SK-N-SH (cell line): ENCODE results near the gene UBE2G2.

Source experiments
- CHD2 ChIP-seq: fragments of 150-350 bp; IDR thresholded peaks from 2 replicates; pipeline ENCODE4 v1.6.1; 2018; ENCODE audit warnings: low read length; ENCODE audit not compliant: partially characterized antibody
- CTCF ChIP-seq: fragments of 200-600 bp; sonication (generic); IDR thresholded peaks from 2 replicates; pipeline ENCODE4 v1.6.1; 2017; ENCODE audit warnings: antibody characterized with exemption, mild to moderate bottlenecking, moderate library complexity
- GABPA ChIP-seq: IDR thresholded peaks from 2 replicates; pipeline ENCODE4 v1.4.0; 2012; ENCODE audit warnings: low read depth, mild to moderate bottlenecking
- GATA2 ChIP-seq: sonication (generic); formaldehyde crosslinking; IDR thresholded peaks from 2 replicates; pipeline ENCODE4 v1.5.0; 2020; ENCODE audit warnings: mild to moderate bottlenecking, missing genetic modification reagents
- IRF3 ChIP-seq: fragments of 150-350 bp; IDR thresholded peaks from 2 replicates; pipeline ENCODE4 v1.6.1; 2016; ENCODE audit warnings: mild to moderate bottlenecking, low read depth, low read length
- POLR2AphosphoS5 ChIP-seq: IDR thresholded peaks from 2 replicates; pipeline ENCODE4 v1.6.1; 2012; ENCODE audit warnings: low read depth, low read length
- RAD21 ChIP-seq: IDR thresholded peaks from 2 replicates; pipeline ENCODE4 v1.6.1; 2012; ENCODE audit warnings: mild to moderate bottlenecking, low read length
- REST ChIP-seq: IDR thresholded peaks from 2 replicates; pipeline ENCODE4 v1.6.1; 2012; ENCODE audit warnings: mild to moderate bottlenecking, low read depth, low read length, moderate library complexity
- RFX5 ChIP-seq: IDR thresholded peaks from 2 replicates; pipeline ENCODE4 v1.6.1; 2012; ENCODE audit warnings: mild to moderate bottlenecking, improper control_type of control experiment, low read length
- RXRA ChIP-seq: IDR thresholded peaks from 2 replicates; pipeline ENCODE4 v1.4.0; 2012; ENCODE audit warnings: low read depth, mild to moderate bottlenecking, borderline replicate concordance
- TAF1 ChIP-seq: IDR thresholded peaks from 2 replicates; pipeline ENCODE4 v1.6.1; 2012; ENCODE audit warnings: low read depth, mild to moderate bottlenecking, low read length, moderate library complexity, borderline replicate concordance
- TEAD4 ChIP-seq: IDR thresholded peaks from 2 replicates; pipeline ENCODE4 v1.4.0; 2012; ENCODE audit warnings: mild to moderate bottlenecking, borderline replicate concordance; ENCODE audit not compliant: insufficient read depth
- YY1 ChIP-seq: IDR thresholded peaks from 2 replicates; pipeline ENCODE4 v1.4.0; 2012; ENCODE audit warnings: low read depth, mild to moderate bottlenecking

GRCh38 chr21:44834231-44834950, 32.8 kb upstream of the UBE2G2 start:
- TF ChIP-seq CTCF (no peak), GABPA (no peak), TAF1 (no peak), RFX5 (no peak), IRF3 (no peak), TEAD4 (no peak), REST (no peak), GATA2 (CRISPR knock-in tag) (no peak), CHD2 (no peak), RAD21 (no peak), RXRA (no peak), POLR2AphosphoS5 (no peak), YY1 (no peak)
